Memory B cell (primary cell): ENCODE data around the gene OR2S2.
A peak's percentile ranks its signal among the peaks of the same experiment; 100 is the strongest.
"Not testable (repeated sequence)": the region's sequence is repeated elsewhere in the genome, so short reads cannot be mapped to it uniquely, and the experiment has no call there.

Experiments used
- ATAC-seq: fragments of 150-1000 bp; cut with Tn5 transposase; 2 replicates; pipeline ENCODE4 v1.10.0; 2021; ENCODE audit warnings: low read depth, mild to moderate bottlenecking, moderate library complexity
- DNase-seq, 2 donors: peaks; one replicate each; pipeline ENCODE4 v3.0.0; 2022; ENCODE audit warnings: low spot score in 2 of 2
- H3K27ac Mint-ChIP-seq: one replicate; pipeline ENCODE4 v1.8.0; 2022; ENCODE audit warnings: mild to moderate bottlenecking, moderate library complexity, mixed read lengths
- H3K27me3 Mint-ChIP-seq: one replicate; pipeline ENCODE4 v1.8.0; 2022; ENCODE audit warnings: mixed read lengths
- H3K36me3 Mint-ChIP-seq: one replicate; pipeline ENCODE4 v1.8.0; 2022; ENCODE audit warnings: mild to moderate bottlenecking, mixed read lengths
- H3K4me1 Mint-ChIP-seq: one replicate; pipeline ENCODE4 v1.8.0; 2022; ENCODE audit warnings: mixed read lengths
- H3K4me3 Mint-ChIP-seq: one replicate; pipeline ENCODE4 v1.8.0; 2022; ENCODE audit warnings: mild to moderate bottlenecking, moderate library complexity, mixed read lengths
- H3K9me3 Mint-ChIP-seq: one replicate; pipeline ENCODE4 v1.8.0; 2022; ENCODE audit warnings: mixed read lengths

OR2S2 gene

DNA sequence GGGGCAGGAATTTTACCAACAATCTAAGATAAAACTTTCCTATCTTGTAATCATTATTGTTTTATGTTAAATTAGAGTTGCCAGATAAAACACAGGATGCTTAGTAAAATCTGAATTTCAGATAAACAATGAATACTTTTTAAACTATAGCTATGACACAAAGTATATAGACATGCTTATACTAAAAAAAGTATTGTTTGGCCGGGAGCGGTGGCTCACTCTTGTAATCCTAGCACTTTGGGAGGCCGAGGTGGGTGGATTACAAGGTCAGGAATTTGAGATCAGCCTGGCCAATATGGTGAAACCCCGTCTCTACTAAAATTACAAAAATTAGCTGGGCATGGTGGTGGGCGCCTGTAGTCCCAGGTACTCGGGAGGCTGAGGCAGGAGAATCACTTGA lies 23.9 kb downstream of the OR2S2 start:
- not testable (repeated sequence) for ATAC-seq, H3K4me1 Mint-ChIP-seq, H3K27ac Mint-ChIP-seq, H3K27me3 Mint-ChIP-seq, H3K4me3 Mint-ChIP-seq, H3K36me3 Mint-ChIP-seq, H3K9me3 Mint-ChIP-seq, DNase-seq

DNA sequence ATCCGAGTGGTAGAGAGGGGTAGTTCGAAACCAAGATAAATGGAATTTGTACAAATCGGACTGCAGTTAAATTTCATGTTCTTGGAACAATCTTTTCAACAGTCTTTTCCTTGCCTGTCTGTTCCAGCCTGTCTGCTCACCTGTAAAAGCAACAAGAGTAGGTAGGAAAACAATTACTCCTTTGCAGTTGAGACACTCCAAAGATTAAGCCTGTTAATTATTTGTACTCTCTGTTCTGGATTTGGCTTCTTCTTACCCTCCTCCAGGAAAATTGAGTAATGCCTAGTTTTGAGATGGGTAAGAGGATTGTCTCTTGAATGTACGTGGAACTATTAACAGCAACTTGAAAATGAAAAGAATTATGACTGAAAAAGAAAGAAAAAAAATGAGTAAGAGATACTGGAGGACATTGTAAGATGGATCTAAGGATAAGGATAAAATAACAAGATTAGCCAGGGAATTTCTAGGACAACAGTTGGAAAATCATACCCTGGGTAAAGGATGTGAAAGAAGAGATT lies 24.3 kb downstream of the OR2S2 start:
- no peak for ATAC-seq
- H3K9me3 Mint-ChIP-seq = peaks cover 4% of the 10 kb centered on the region
- no peak for DNase-seq
- no peak overlapping the region for H3K27ac Mint-ChIP-seq
- no peaks in the 10 kb centered on the region for H3K36me3 Mint-ChIP-seq
- H3K27me3 Mint-ChIP-seq = peaks cover 9% of the 10 kb centered on the region
- peaks cover 8% of the 10 kb centered on the region for H3K4me1 Mint-ChIP-seq
- no peak overlapping the region for H3K4me3 Mint-ChIP-seq

DNA sequence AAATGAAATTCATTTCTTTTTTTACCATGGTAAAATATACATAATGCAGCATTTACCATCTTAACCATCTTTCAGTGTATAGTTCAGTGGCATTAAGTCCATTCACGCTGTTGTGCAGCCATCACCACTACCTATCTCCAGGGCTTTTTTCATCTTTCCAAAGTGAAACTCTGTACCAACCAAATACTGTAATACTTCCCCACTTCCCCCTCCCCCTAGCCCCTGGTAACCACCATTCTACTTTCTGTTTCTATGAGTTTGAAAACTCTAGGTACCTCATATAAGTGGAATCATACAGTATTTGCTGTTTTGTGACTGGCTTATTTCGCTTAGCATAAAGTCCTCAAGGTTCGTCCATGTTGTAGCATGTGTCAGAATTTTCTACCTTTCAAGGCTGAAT lies 25.2 kb downstream of the OR2S2 start:
- peak; percentile 55 for ATAC-seq
- H3K4me1 Mint-ChIP-seq = peaks cover 8% of the 10 kb centered on the region
- H3K4me3 Mint-ChIP-seq = no peak overlapping the region
- no peak for DNase-seq
- H3K27ac Mint-ChIP-seq = no peak overlapping the region
- no peaks in the 10 kb centered on the region for H3K36me3 Mint-ChIP-seq
- H3K9me3 Mint-ChIP-seq = peaks cover 4% of the 10 kb centered on the region
- H3K27me3 Mint-ChIP-seq = peaks cover 9% of the 10 kb centered on the region

DNA sequence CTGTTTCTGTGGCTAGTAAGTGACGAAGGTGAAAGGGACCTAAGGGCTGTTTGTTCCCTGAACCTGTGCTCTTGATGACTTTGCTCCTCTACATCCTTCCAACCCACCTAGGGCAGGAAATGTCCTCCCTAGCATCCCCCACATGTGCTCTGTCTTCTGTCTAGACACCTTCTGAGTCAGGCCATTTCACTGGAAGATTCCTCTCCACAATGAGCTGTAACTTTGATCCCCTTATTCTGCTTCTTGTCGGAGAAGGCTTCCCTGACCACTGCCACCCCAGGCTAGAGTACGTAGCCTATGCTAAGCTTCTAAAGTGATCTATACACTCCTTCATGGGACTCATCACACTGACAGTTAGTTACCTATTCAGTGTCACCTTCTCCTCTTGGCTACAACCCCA lies 27.0 kb downstream of the OR2S2 start:
- H3K27ac Mint-ChIP-seq = no peak overlapping the region
- no peaks in the 10 kb centered on the region for H3K36me3 Mint-ChIP-seq
- ATAC-seq (no peak), DNase-seq (no peak)
- no peaks in the 10 kb centered on the region for H3K9me3 Mint-ChIP-seq
- peaks cover 13% of the 10 kb centered on the region for H3K27me3 Mint-ChIP-seq
- H3K4me1 Mint-ChIP-seq = peaks cover 3% of the 10 kb centered on the region
- H3K4me3 Mint-ChIP-seq = no peak overlapping the region

DNA sequence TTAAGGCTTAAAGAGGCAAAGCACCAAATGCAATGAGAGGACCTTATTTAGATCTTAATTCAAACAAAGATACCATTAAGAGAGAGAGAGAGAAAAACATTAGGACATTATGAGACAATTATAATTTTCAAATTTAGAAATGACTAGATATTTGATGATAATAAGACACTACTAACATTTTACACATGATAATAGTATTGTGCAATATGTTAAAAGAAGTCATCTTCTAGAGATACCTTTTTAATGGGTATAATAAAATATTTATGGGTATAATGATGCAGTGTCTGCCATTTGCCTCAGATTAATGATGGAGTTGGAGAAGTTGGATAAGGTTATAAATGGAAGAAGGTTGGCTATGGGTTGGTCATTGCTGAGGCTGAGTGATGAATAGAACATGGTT lies 27.4 kb downstream of the OR2S2 start:
- no peaks in the 10 kb centered on the region for H3K9me3 Mint-ChIP-seq
- DNase-seq (no peak), ATAC-seq (no peak)
- H3K27ac Mint-ChIP-seq = no peak overlapping the region
- no peak overlapping the region for H3K4me3 Mint-ChIP-seq
- peaks cover 3% of the 10 kb centered on the region for H3K4me1 Mint-ChIP-seq
- no peaks in the 10 kb centered on the region for H3K36me3 Mint-ChIP-seq
- H3K27me3 Mint-ChIP-seq = peaks cover 13% of the 10 kb centered on the region

DNA sequence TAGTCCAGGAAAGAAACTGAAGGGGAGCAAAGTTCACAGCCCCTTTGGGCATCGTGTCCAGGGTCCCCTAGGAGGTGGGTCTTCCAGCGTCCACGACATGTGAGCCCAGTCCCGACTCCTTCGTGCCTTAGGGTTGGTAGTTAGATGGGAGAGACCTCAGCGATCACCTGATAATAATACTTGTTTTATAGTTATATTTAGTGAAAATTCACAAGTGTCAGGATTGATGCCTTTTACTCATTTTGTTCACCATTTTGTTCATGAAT lies 28.6 kb downstream of the OR2S2 start:
- ATAC-seq (no peak), DNase-seq (no peak)
- H3K27ac Mint-ChIP-seq = no peak overlapping the region
- H3K4me1 Mint-ChIP-seq = peaks cover 3% of the 10 kb centered on the region
- no peaks in the 10 kb centered on the region for H3K36me3 Mint-ChIP-seq
- H3K9me3 Mint-ChIP-seq = no peaks in the 10 kb centered on the region
- H3K4me3 Mint-ChIP-seq = no peak overlapping the region
- peaks cover 13% of the 10 kb centered on the region for H3K27me3 Mint-ChIP-seq

DNA sequence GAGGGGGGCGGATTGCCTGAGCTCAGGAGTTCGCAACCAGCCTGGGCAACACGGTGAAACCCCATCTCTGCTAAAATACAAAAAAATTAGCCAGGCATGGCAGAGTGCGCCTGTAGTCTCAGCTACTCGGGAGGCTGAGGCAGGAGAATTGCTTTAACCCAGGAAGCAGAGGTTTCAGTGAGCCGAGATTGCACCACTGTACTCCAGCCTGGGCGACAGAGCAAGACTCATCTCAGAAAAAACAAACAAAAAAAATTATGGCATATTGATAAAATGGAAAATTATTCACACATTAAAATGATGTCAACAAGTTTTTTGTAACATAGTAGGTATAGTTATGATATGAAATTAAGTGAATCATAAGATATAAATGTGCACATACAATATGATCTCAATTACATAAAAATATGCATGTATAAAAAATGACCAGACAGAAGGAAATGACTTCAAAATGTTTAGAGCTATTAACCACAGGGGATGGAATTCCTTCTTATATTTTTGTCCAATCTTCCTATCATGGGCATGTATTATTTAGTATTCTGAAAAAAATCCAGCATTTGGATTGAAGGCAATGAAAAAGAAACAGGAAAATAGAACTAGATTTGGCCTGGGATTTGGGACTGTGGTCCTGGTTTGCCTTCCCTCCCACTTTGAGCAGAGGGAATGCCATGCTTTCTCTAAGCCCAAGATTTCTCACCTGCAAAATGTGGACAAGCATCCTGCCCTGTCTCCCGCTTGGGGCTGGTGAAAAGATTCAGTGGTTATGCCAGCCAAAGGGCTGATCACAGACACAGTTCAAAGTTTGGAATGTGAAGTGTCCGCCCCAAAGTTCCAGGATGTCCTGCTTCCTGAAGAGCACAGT lies 29.1 kb downstream of the OR2S2 start:
- Mint-ChIP-seq H3K36me3 (no peaks in the 10 kb centered on the region), H3K9me3 (no peaks in the 10 kb centered on the region), H3K27ac (no peak overlapping the region), H3K4me1 (peaks cover 3% of the 10 kb centered on the region), H3K4me3 (no peak overlapping the region), H3K27me3 (peaks cover 16% of the 10 kb centered on the region)
- DNase-seq (no peak), ATAC-seq (no peak)

DNA sequence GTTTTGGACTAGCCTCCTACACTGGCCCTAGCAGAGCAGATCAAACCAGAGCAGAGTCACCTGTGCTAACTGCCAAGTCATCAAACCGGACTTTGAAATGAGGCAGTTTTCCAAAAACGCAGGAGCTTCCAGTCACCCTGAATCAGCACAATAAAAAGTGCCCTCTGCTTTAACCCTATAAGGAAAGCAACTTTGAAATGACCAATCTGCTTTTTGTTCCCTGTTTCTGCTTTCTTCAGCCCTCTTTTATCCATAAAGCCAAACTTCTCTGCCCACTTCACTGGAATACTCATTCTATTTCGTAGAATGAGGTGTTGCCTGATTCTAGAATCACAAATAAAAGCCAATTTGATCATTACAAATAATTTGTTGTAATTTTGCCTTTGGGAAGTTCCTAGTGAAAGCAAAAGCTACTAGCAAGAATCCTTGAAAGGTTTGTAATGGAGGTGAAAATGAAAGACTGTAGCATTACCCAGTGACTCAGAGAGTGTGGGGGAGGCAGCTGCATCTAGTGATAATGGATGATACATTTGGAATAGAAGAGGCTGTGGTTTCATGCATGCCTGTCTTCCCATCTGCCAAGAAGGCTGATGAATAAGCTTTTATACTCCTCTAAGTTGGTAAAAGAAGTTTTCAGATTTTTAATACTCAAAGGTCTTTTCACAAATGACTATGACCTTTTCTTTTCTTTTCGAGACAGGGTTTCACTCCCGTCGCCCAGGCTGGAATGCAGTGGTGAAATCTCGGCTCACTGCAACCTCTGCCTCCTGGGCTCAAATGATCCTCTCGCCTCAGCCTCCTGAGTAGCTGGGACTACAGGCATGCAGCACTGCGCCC lies 33.8 kb downstream of the OR2S2 start:
- ATAC-seq = no peak

DNA sequence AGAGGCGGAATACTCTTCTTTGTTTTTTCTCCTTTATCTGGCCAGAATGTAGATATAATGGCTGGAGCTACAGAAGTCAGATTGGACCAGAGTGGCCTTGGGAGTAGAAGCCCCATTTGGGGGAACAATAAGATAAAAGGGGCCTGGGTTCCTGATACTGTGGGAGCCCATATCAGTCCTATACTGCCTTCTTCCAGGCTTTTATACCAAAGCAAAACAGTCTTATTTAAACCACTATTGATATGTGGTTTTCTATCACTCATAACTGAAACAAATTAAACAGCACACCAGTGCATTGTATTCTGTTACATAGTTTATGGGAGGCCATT lies 34.4 kb downstream of the OR2S2 start:
- peaks cover 10% of the 10 kb centered on the region for H3K27me3 Mint-ChIP-seq
- H3K9me3 Mint-ChIP-seq = no peaks in the 10 kb centered on the region
- no peak overlapping the region for H3K4me3 Mint-ChIP-seq

More for the DNA sequence above, 33.8 kb downstream of the OR2S2 start:
- no peak for DNase-seq
- Mint-ChIP-seq H3K27ac (no peak overlapping the region), H3K9me3 (no peaks in the 10 kb centered on the region), H3K4me1 (no peaks in the 10 kb centered on the region), H3K4me3 (no peak overlapping the region), H3K36me3 (no peaks in the 10 kb centered on the region), H3K27me3 (peaks cover 10% of the 10 kb centered on the region)

DNA sequence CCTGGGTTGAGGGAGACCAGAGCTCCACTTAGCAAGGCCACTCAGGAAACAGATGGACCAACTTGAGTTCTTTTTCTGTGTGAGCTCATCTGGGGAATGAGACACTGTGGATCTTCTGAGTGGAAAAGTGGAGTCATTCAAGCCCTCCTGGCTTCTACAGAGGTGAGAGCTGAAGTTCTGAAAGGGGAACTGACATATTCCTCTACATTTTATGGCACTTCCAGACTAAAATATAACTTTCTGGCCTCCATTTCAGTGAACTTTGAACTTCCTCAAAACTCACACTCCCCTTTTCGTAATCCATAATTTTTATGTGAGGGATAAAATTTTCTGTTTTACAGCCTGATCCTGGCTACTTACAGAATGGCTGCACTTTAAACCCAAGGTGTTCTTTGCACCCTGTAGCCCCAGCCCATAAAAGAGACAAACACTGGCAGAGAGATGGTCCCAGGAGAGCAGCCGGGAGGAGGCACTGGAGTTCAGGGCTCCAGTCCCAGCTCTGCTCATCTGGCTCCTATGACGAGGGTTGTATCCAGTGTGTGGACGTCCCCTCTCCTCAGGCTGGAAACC lies 37.8 kb downstream of the OR2S2 start:
- no peak overlapping the region for H3K4me3 Mint-ChIP-seq
- no peak overlapping the region for H3K27ac Mint-ChIP-seq
- H3K4me1 Mint-ChIP-seq = no peaks in the 10 kb centered on the region
- peaks cover 5% of the 10 kb centered on the region for H3K27me3 Mint-ChIP-seq
- ATAC-seq (no peak), DNase-seq (no peak)
- no peaks in the 10 kb centered on the region for H3K36me3 Mint-ChIP-seq
- H3K9me3 Mint-ChIP-seq = no peaks in the 10 kb centered on the region

More for the DNA sequence above, 34.4 kb downstream of the OR2S2 start:
- no peak for ATAC-seq
- DNase-seq = no peak
- Mint-ChIP-seq H3K27ac (no peak overlapping the region), H3K36me3 (no peaks in the 10 kb centered on the region), H3K4me1 (no peaks in the 10 kb centered on the region)

DNA sequence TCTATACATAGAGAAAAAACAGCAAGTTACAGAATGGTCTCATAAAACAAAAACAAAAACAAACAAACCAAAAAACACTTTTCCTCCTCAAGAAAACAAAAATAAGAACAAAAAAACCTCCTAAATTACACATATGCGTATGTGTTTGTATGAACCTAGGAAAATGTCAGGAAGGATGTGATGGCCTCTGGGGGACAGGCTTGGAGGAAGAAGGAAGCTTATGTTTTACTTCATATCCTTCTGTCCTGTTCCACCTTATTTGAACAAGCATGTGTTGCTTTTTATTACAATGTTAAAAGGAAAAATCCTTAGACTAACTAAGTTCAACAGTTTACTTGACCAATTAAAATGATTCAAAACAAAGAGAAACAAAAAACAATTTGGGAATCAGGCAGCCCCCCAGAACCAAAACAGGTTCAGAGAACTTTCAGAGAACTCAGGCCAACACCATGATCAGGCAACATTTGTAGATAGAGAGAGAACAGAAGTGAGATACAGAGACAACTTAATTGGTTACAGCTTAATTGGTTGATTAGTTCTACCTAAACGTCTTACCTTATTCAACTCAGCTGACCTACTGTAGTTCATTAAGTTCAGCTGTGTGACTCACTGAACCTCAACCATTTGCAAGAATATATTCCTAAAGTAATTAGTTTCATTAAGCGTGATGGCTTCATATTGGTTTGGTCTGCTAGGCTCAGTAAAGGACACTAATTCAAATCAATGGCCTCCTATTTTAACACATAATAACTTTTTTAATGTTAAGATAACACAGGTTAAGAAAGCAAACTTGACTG lies 38.5 kb downstream of the OR2S2 start:
- ATAC-seq (no peak), DNase-seq (no peak)
- Mint-ChIP-seq H3K36me3 (no peaks in the 10 kb centered on the region), H3K4me3 (no peak overlapping the region), H3K4me1 (no peaks in the 10 kb centered on the region), H3K27me3 (peaks cover 5% of the 10 kb centered on the region), H3K9me3 (no peaks in the 10 kb centered on the region), H3K27ac (no peak overlapping the region)

DNA sequence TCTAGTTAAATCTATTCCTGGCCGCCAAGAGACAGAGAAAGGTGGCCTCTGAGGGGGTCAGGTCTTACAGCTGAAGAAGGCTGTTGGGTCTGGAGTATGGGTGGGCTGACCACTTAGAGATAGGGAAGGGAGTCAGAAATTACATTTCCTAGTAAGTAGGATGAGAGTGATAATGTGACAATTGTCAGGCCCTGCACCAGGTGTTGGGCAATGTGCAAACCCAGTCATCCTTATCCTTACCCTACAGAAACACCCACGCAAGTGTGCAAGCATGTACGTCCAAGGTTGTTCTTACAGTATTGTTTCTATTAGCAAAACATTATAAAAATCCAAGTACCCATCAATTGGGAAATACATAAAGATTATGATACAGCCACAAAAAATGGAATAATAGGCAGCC lies 39.2 kb downstream of the OR2S2 start:
- Mint-ChIP-seq H3K4me1 (no peaks in the 10 kb centered on the region), H3K27ac (no peak overlapping the region), H3K9me3 (no peaks in the 10 kb centered on the region), H3K4me3 (no peak overlapping the region), H3K27me3 (peaks cover 2% of the 10 kb centered on the region), H3K36me3 (no peaks in the 10 kb centered on the region)
- no peak for ATAC-seq
- no peak for DNase-seq

DNA sequence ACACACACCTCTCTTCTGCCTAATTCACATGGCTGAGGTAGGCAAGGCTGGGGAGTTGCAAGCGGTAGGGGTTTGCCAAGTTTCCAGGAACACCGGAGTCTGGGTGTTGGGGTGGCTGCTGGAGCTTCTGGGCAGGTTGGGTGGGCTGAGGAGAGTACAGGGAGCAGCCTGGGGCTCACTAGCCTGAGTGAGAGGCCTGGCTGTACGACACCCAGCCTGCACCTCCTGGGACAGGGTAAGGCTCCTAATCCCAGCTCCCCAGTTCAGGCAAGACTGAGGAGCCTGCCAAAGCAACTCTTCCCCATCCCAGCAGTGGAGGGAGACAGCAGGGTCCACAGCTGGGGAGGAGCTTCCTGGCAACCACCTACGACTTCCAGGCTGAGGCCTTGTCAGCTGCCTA lies 40.7 kb downstream of the OR2S2 start:
- H3K9me3 Mint-ChIP-seq = no peaks in the 10 kb centered on the region
- no peak for ATAC-seq
- no peak overlapping the region for H3K4me3 Mint-ChIP-seq
- no peaks in the 10 kb centered on the region for H3K27me3 Mint-ChIP-seq
- no peaks in the 10 kb centered on the region for H3K4me1 Mint-ChIP-seq
- H3K27ac Mint-ChIP-seq = no peak overlapping the region
- DNase-seq = no peak
- no peaks in the 10 kb centered on the region for H3K36me3 Mint-ChIP-seq
